GM21515 (cell line): ENCODE measurements around the gene TIAM2.
"Not testable (repeated sequence)": the region's sequence is repeated elsewhere in the genome, so short reads cannot be mapped to it uniquely, and the experiment has no call there.

Experiments used
- ATAC-seq: cut with Tn5 transposase; IDR thresholded peaks from one replicate; pipeline ENCODE4 v1.9.1; 2021; ENCODE audit not compliant: unreplicated experiment

TIAM2 gene

GRCh38 chr6:155254139-155254538 is 259.0 kb downstream of the TIAM2 start:
- no peak for ATAC-seq

GRCh38 chr6:155256122-155256795 is 261.1 kb downstream of the TIAM2 start:
- no peak for ATAC-seq

GRCh38 chr6:155257796-155258195 is 262.7 kb downstream of the TIAM2 start:
- no peak for ATAC-seq

GRCh38 chr6:155259204-155259603 is 264.1 kb downstream of the TIAM2 start:
- ATAC-seq: no peak

GRCh38 chr6:155259897-155260296 is 264.8 kb downstream of the TIAM2 start:
- no peak for ATAC-seq

GRCh38 chr6:155260686-155261085 is 265.6 kb downstream of the TIAM2 start:
- peak; percentile 80 for ATAC-seq

DNA sequence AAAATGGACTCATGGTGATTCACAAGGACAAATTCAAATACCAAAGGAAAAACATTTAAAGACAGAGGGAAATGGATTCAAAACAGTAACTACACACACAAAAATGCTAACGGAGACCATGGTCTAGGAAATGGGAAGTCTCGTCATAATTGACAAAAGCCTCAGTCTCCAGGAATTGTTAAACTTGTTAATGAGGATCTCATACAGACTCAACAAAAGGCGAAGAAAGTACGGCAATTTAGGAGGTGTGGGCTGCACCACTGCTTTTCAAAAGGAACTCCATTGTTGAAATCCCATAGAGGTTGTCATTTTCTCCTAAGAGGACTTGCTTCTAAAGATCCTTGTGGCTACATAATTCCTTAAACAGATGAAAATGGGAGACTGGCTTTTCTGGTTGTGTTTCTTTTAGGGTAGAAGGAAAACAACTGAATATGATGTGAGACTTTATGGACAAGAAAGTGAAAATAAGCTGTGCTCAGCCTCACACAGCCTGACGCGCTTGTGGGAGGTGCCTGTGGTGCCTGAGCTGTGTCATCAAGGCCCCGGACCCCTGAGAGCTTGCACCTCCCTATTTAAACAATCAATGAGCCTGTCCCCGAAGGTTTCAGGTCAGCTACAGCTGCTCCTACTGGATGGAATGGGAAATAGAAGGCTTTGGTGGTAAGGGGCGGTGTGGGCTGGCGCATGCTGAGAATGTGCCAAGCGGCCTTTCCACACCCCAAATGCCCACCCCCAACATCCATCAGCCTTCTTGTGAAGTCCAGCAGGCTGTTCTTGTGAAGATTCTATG is 266.2 kb downstream of the TIAM2 start:
- ATAC-seq: no peak

DNA sequence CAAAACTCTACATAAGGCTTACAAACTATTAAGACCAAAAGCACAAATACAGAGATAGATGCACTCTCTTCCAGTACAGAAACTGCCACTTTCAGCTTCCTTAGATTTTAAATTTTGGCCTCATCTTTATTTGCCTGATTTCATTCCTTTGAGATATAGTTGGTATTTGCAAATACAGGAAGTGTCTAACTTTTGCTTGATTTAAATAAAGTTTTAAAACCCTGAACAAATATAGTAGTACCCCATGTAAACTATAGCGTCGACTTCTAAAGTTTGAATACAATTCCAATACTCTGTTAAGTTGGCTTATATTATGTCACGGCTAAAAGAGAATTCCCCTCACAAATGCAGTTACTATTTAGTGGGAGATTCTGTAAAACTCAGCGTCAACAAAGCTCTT is 267.5 kb downstream of the TIAM2 start:
- no peak for ATAC-seq

GRCh38 chr6:155263373-155264063 is 268.4 kb downstream of the TIAM2 start, which contains the start of gene CLDN20:
Gene CLDN20, plus strand, starts transcription at chr6:155264013. Its CDS starts 11,707 bp downstream, at chr6:155275720.
- no peak for ATAC-seq

DNA sequence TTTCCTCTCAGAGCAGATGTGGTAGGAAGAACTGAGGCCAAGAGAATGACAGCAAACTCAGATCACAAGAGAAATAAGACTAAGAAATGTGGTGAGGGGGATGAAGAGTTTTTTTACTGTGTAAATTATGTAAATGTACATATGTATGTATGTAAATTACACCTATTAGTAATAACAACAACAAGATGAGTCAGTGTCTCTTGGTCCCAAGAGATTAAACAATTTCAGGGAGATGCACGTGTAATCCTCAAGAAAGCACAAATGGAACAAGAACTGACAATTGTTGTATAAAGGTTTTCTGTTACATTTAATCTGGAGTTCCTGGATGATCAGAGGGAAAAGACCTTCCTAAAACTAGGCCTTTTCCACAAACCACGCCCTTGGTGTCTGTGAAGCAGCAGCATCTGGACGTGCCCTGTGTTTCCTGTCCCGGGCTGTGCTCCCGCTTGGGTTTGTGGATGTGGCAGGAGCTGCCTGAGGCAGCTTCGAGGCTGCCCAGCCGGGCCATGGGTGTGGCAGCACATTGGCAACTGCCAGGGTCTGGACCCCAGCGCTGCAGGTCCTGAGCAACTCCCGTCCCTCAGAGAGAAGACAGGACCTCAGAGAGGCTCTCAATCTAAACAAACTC is 269.7 kb downstream of the TIAM2 start:
- ATAC-seq: no peak

DNA sequence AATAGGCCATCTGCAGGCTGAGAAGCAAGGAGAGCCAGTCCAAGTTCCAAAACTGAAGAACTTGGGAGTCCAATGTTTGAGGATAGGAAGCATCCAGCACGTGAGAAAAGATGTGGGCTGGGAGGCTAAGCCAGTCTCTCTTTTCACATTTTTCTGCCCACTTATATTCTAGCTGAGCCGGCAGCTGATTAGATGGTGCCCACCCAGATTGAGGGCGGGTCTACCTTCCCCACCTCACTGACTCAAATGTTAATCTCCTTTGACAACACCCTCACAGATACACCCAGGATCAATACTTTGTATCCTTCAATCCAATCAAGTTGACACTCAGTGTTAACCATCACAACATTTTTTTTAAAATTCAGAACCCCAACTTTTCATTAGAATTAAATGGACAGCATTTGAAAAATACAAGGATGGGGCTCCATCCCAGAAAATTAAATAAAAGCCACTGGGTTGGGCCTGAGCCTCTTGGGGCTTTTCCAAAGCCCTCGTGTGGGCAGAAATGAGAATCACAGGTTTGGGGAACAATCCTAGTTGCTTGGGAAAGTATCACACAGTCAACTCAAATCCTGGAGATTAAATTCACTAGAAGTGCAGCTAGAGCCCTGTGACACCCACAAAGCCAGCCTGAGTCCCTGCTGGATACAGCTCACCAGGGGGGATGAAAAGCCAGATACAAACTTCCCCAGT is 270.9 kb downstream of the TIAM2 start:
- no peak for ATAC-seq

DNA sequence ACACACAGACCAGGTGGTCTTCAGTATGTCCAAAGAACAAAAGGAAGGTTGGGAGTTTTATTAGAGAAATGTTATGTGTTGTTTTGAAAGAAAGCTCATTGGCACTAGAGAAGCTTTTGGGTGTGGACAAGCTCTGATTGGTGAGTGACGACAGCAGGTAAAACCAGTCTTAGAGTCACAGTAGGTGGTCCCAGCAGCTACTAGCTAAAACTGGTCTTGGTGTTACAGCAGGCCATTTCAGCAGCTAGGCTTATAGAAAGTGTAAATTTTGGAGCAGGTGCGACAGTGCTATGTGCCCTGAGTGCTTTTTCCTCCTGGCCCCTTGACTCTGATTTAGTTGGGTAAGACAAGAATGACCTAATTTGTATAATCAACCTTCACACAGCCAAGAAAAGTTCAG is 272.3 kb downstream of the TIAM2 start:
- ATAC-seq: no peak

- ATAC-seq: not testable (repeated sequence)
Observed at GRCh38 chr6:155268088-155268867, 273.2 kb downstream of the TIAM2 start.

DNA sequence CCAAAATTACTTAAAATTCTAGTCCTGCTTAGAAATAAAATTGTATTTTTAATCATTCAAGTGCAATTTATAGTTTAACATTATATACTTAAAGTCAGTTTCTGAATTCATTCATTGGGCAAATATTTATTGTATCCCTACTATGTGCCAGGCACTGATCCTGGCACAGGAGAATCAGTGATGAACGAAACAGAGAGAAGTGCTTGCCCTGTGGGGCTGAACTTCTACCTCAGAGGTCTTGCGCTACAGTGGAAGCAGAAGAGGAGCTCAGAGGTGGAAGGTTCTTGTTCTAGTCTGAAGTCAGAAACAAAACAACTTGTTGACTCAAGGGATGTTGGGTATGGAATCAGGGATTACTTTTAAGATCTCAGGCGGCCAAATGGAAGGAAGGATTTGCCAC is 274.6 kb downstream of the TIAM2 start:
- no peak for ATAC-seq

GRCh38 chr6:155270561-155271091 is 275.5 kb downstream of the TIAM2 start:
- ATAC-seq: no peak

DNA sequence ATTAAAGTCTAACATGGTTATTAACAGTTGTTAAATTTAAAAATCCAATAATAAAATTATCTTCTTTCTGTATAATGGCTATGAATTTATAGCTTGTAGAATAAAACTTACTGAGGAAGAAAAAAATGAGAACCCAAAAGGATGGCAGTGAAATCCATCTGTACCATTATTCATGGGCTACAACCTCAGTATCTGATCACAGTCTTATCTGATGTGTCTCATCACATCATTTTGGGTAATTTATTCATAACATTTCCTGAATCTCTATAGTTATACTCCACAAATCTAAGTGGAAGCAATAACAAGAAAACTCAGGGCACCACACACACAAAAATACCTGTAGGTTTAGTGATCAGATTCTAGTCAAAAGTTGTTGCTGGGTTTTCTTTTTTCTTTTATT is 276.0 kb downstream of the TIAM2 start:
- ATAC-seq: no peak

DNA sequence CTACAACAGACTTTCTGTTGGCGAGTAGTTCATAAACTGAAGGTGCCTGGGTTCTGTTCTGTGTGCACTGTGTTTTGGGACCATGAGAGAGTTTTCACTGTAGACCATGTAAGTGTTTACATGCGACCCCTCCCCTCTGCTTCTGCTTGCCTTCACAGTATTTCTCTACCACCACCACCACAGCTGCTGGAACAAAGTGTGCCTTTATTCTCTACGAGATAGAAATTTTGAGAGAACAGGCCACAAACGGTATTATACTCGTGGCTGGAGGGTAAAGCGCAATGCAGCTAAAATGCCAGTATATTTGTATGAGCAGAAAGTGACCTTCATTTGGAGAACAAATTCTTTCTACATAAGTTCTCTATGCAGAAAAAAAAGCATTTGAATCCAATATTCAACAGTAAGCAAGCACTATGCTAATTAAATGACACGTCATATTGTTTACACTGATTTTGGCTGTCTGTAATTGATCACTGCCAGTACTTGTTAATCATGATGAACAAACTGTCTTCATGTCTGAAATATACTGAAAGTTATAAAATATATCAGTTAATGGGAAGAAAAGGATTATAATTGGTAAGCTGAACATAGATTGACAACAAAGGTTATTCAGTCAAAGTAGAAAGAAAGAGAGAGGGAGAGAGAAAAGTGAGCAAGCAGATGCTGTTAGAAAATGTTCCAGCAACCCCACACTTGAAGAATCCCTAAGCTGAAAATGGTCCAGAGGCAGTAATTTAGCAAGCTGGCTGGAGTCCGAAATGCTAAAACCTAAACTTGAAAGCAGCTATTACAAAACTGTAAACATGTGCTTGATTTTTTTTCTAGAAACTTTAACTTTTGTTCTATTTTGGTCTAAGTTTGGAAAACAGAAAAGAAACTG is 277.5 kb downstream of the TIAM2 start:
- ATAC-seq: no peak

DNA sequence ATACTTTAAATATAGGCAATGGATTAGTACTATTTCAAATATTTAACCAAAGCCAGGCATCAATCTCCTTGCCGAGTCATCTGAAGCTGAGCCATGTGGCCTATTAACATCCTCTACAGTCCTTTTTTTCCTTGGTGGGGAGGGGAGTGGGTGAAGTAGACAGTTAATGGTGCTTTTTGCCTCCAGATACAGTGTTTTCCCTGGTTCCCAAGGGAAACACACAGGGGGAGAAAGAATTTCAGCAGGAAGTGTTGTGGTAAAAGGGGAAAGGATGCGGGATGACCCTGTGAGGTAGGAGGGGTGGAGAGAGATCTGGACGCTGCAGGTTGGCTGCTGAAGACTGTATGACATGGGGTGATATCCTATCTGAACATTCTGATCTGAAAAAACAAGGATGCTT is 278.3 kb downstream of the TIAM2 start:
- no peak for ATAC-seq

- no peak for ATAC-seq
Observed at GRCh38 chr6:155274106-155274505, 279.0 kb downstream of the TIAM2 start.
